ENCODE measurements around the gene MAT1A.

The MAT1A gene

DNA sequence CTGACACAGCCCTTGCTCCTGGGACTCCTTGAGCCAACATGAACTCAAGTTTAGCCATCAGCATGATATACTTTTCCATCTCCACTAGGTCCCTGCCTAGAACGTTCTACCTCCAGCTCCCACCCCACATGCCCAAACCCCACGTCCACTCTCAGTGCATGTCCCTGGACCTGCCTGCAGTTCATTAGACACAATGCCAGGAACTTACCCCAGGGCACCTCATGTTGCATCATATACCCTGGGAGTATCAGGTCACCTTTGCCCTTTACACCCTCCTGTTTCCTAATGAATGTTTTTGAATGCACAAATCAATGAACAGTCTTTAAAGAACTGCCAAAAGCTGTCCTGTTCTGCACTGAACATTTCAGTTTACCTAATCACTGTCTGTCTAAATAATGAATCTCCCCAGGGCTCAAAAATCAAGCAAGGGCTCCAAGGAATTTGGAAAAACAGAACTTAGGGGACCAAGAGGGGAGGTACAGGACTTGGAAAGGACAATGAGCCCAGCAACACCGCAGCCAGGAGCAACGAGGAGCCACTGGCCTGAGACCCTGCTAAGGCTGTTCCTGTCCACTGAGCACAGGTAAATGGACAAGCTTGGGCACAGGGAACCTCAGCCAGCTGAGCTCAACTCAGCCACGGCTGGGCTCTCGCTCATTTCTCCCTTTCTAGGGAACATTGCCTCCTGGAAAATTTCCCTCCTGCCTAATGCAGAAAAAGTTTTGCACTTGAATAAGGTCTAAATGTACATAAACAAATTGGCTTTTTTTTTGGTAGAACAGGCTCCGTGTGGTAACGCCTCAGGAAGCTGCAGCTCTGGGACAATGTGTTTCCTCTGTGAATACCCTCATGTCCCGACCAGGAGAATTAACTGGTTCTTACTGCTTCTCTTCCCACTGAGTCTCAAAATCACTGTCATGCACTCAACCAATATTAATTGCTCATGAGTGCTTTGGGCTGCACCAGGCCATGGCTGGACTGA is 7.4 kb downstream of the MAT1A start:
- DNase-seq, result no peak

DNA sequence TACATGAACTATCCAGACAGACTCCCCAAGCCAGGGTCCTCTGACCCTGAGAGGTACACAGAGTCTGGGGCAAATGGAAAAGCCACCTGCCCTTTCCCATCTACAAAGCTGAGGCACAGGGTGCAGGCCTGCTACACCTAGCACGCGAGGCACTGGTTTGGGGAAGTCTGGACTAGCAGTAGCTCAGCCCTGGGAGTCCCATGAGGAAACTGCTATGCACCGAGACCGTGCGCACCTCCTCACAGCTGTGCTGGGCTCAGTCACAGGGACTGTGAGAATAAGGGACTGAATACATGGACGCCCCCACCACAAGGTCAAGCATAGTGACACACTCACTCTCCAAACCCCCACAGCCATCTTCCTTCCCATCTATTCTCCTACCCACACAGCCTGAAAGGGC is 8.2 kb downstream of the MAT1A start:
- DNase-seq, result no peak

DNA sequence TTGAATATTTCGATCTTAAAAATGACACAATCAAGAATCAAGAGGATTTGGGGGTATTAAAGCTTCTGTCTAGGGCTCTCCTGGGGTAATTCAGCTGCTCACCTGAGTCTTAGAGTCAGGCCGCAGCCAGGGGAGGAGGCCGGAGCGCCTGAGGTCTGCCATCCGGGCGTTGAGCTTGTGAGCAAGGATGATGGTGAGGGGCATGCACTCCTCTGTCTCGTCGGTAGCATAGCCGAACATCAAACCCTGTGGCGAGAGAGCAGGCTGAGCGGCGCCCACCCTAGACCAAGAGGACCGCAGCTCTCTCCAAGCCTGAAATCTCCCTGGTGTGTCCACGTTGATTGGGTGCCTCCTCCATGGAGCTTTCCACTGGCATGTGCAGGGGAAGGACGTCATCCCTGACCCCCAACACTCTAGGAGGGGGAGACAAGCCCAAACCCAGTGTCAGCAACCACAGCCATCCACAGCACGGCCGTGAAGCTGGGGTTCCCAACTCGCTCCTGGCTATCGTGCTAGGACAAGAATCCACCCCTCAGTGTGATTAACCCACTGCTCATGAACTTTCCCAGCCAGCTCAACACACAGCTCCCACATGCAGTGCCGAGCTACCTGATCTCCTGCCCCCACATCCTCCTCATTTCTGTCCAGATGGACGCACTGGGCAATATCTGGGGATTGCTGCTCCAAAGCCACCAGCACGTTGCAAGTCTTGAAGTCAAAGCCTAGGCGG is 9.2 kb downstream of the MAT1A start:
- no peak for DNase-seq

DNA sequence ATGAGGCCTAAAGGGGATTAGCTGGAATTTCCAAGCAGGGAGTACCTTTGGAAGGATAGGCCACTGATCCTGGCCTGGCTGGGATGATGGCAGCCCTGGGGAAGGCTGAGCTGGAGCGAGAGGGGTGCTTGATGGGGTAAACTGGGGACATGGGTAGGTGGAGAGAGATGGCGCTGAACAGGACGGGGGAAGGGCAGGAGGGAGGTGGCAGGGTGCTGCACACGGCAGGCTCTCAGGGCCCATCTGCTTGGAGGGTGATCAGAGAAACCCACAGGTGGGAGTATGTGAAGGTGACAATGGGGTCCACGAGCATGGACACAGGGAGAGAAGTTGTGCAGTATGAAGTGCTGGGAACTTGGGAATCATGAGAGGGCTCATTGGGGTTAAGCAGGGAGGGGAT is 10.3 kb downstream of the MAT1A start:
- no peak for DNase-seq

DNA sequence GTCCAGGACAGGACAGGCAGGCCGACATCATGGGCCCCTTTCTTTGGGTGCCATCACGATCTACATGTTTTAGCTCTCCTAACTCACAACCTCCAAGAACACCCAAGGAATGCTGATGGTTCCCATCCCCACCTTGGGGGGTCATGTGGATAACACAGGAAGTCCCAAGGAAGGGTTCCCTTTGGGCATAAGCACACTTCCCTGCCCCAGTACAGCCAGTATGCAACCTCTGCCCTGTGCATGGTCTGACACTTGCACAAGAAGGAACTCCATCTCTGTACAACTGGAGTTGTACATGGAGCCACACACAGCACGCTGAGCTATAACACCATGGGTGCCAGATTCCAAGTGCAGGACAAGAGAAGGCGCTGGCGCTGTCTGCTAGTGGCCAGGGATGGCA is 11.0 kb downstream of the MAT1A start:
- no peak for DNase-seq

DNA sequence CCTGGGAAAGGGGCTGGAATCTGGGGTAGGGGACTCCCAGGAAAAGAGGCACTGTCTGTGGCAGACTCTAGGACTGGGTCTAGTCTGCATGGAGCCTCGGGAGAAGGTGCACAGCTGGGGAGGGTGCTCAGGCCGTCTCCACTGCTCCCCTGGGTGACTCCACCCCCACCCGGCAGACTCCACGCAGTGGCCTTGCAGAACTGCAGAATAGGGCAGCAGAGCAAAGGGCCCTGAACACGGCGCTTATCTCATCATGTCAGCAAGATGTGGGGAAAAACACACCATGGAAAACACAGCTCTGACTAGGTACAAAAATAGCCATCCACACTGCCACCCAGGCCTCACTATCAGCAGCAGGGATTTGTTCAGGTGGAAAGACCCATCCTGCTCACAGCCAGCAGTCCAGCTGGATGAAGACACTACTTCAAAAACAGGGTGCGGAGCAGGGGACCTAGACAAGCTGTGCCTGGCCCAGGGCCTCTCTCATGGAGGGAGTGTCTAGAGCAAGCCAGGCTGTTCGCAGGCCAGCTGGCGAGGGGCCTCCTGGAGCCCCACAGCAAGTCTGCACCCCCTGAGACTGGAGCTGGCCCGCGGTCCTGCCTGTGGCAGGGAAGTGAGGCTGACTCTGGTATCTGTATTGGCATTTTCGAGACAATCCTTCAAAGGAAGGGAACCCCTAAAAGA is 11.7 kb downstream of the MAT1A start:
- no peak for DNase-seq

DNA sequence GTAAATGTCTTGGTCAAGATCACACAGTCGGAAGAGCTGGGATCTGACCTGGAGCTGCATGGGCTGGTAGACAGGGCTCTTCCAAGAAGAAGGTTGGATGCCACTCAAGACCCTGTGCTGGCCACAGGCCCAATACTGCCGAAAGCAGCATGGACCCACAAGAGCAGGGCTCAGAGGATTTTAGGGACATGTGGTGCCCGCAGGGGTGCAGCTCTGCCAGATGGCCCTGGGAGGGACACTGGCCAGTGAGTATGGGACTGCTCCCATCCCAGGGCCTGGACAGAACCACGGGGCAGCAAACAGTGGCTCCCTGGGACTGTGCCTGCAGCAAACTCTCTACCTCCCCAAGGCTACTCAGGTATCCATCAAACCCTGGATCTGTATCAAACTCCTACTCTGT is 12.4 kb downstream of the MAT1A start:
- no peak for DNase-seq

DNA sequence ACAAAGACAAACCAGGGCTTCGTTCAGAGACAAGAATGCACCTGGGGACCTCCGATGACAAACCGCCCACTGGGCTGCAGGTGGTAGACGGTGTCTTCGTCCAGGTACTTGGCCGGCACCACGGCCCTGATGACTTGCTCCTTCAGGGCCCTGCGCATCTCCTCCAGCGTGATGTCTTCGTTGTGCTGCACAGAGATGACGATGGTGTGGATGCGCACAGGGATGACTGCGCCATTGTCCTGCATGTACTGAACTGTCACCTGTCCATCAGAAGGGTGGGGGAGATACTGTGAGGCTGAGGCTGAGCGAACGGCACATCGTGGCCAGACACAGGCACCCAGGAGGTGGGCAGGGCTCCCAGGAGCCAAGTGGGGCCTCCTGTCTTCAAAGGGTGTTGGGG is 13.1 kb downstream of the MAT1A start:
- DNase-seq, result no peak

DNA sequence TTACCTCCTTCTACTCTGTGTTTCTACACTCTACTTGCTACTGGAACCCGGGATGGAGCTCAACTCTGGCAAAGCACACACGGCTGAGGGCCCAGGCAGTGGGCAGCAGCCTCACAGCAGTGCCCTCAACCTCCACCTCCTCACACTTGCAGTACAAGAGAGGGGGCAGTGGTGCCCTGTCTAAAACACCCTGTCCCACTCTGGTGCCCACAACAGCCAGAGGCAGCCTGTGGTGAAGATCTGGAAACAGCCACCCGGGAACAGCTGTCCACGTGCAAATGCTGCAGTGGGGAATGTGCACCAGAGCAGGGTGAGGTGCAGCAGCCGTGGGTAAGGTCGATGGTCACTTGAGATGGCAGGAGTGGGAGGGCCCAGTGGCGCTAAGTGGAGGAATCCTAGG is 13.7 kb downstream of the MAT1A start:
- no peak for DNase-seq

DNA sequence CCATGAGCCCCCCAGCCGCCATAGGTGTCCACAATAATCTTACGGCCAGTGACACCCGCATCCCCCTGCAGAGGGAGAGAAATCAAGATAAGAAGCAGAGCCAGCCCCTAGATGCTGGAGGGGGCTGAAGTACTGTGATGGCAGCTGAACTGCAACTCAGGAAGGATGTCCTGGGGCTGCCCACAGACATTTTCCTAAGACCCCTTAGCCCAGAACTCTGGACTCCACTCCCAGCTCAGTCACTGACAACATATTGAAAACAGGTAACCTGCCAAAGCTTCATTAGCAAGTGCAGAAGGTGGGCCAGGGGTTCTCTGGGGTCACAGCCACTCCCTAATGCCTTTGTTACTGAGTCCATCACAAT is 14.3 kb downstream of the MAT1A start:
- DNase-seq, result no peak

DNA sequence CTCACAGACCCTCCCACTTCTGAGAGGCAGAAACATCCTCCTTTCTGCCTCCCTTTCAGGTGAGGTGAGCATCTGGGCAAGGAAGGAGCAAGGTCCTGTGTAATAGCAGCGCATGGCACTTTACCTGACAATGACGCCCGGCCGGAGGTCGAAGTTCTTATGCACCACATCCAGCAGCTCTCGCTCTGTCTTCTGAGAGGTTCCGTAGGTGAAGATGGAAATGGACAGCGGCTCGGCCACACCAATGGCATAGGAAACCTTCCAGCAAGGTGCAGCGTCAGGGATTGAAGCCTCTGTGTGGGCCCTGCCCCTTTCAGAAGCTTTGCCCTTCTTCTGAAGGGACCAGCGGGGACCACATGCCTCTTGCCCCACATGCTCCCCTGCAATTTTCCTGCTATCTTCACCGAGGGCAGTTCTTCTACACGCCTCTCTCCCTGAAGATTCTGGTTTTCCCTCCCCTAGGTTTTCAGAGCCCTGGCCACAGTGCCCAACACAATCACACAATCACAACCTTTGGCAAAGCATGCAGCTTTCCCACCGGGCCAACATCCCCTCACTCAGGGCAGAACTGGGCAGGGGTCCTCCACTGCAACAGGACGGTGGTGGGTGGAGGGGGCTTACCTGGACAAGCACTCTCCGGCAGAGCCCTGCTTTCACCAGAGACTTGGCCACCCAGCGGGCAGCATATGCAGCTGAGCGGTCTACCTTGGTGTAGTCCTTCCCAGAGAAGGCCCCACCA is 14.9 kb downstream of the MAT1A start:
- no peak for DNase-seq

DNA sequence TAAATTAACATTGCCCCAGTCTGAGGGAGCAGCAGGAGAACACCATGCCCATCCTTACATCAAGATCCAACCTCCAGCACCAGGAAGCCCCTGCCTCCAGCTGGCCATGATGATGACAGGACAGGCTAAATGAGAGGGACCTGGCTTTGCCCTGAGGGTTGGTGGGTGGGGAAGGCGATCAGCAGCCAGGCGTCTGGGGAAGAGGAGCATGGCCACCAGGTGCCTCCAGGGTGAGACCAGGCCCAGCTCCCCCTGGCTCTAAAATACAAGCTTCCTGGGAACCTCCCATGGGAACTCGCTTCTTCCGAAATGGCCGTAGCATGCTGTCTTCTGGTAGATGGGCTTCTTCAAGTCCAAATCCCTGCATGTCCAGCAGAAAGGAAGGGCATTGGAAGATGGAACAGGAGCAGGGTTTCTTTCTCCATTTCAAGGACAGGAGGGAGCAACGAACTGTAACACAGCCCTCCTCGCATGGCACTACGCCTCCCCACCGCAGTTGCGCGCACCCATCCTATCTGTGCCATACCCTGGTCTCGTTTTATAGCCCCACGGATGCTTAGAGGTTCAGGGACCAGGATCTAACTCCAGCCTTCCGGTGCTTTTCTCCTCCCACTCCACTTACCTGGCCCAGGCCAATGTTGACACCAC is 15.8 kb downstream of the MAT1A start:
- no peak for DNase-seq

DNA sequence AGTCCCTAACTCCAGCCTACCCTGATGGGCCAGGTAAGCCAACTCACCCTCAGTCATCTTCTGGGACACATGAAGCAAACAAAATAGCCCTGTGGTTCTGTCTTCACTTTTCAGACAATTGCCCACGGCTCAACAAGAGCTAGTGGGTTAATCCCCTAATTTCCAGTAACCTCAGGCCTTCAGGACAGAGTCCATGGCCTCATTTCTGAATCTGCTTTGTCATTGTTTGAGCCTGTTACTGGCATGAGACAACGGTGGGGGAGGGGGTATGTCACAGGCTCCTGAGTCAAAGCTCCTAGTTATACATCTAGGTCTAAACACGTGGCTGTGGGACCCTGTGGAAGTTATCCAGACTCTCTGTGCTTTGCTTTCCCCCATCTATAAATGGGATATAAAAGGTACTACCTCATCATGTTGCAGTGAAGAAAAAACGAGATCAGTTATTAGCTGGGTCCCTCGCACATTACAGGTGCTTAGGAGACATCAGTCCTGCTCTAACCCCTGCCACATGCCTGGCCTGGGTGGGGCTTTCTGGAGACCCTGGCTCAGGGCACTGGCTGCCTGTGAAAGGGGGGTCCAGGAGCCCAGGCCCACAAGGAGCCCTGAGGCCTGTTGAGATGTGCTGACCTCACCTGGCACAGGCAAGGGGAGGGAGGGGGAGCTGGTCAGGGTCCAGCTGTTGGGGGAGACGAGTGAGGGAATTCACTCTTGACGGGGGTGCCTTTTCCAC is 16.5 kb downstream of the MAT1A start:
- no peak for DNase-seq

DNA sequence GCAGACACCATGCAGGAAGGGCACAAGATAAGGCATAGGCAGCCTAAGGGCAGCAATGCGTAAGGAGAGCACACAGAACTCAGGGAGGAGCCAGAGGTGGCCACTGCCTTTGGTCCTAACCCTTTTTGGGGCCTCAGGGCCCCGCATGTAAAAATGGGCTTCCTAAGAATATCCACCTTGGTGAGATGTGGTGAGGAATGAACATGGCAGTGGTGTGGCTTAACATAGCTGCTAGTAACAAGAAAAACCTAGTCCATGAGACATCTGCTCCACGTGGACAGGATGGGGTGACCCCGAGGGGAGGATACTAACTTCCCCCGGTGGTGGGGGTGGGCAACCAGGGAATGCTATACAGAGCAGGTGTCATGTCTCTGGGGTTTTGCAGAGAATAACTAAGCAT is 18.0 kb downstream of the MAT1A start:
- no peak for DNase-seq

DNA sequence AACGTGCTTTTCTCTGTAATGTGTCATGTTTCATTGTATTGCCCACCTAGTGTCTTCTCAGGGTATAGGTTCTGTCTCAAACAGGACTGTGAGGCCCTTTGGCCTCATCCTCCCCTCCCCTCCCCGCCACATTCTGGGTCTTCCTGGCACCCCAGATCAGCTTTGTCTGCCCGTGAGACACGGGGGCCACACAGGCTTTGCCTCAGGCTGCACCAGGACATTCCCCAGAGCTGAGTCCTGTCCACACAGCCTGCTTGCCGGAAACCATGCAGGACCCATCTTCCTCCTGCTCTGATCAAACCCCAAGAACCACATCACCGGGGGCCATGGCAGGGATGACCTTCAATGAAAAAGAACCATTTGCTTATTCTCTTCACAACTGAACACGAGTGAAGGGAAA is 18.6 kb downstream of the MAT1A start:
- no peak for DNase-seq

DNA sequence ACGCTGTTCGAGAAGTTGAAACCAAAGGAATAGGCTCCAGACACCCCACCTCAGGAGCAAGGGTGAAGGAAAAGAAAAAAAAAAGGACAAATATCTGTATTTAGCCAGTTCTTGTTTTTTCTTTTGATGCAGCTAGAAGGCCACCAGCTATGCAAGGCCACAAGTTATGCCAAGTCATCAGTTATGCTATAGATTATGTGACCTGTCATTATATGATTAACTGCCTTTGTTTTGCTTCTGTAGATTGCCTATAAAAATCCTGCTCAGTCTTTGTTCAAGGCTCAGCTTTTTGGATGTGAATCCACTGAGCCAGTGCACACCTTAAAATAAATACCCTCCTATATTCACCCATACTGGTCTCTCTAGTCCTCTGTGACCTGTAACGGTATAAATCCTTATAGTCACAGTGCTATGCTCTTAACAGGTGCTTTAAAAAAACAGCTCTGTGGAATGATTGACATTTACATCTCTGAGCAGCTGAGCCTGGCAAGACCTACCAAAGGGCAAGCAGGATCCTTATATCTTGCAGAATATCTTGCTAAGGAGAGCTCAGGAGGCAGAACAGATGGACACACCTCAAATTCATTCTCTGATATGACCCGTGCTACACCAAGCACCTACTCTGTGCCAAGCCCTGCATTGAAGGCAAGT is 20.4 kb downstream of the MAT1A start:
- DNase-seq, result no peak

DNA sequence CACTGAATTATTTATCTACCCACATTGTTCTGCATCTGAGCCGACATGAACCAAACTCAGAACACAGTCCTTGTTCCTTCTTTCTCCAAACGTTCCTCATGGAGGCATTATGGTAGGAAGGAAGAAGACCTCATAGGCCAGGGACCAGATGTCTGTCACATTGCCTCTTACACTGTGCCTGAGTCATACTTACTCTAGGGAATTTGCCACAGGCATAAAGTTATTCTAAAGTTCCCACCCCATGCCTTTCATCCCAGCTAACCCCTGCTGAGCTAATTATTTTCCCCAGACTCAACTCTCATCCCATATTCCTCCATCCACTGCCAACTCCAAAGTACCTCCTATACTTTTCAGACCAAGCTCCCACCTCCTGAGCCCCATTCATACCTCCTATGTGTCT is 21.2 kb downstream of the MAT1A start:
- no peak for DNase-seq

DNA sequence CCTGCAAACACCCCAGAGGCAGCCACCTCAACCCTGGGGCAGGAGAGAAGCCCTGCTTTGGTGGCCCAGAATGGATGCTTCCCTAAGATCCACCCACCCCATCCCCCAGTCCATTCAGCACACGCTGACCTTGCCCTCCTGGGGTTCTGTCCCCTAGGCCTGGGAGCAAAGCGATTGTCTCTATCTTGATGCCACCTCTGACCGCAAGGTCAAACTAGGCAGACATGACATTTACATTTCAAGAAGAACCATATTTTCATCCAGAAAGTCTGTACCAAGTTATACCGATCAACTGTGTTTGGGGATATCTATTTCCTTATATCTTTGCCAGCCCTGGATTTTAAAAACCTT is 23.0 kb downstream of the MAT1A start:
- no peak for DNase-seq

DNA sequence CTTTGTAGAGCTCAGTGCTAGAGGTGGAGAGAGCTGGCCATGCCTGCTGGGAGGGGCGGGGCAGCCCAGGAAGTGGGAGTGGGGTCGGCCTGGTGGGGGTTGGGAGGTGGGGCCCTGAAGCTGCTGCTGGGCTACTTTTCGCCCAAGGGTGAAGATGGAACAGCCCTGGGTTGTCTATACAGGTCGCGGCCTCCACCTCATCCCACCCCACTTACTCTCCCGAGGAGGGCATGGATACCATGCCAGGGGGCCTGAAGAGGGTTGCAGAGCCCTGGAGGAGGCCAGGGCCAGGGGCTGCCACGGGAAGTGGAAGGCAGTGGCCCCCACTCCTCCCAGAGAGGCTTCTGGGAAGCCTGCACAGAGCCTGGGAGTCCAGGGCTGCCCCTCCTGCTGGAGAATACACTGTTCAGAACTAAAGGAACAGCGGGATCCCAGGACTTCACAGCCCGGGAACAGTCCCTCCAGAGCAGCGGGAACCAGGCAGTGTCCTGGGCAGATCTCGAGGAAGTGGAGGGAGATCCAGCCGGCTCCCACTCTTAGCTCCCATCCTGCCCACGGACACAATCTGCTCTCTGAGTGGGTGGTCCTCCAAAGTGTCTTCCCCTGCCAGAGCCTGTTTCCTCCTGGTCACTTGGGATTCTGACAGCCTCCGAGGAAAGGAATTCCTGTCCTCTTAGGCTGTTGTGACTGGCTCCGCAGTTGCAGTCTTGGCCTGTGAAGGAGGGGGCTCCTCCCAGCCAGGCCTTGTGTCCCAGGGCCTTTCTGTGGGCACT is 23.5 kb downstream of the MAT1A start:
- DNase-seq, result no peak

Measured in NCI-H774 (cell line).